Keratinocyte (primary cell): ENCODE measurements around the gene MACF1.

Experiments
- CTCF ChIP-seq, 3 experiments: IDR thresholded peaks in 1 of 3; conservative IDR thresholded peaks in 1 of 3; optimal IDR thresholded peaks in 1 of 3; 2 replicates in 2 of 3; 3 replicates in 1 of 3; pipeline versions ENCODE3 to v1.5.1; 2011; ENCODE audit warnings: low read length in 3 of 3, mild to moderate bottlenecking in 3 of 3, moderate library complexity in 2 of 3, control low read depth in 1 of 3, inconsistent platforms in 1 of 3; ENCODE audit not compliant: insufficient read depth in 2 of 3; ENCODE audit errors: extremely low read depth in 1 of 3
- EZH2 ChIP-seq: IDR thresholded peaks from one replicate; pipeline ENCODE4 v1.6.1; 2012; ENCODE audit warnings: inconsistent platforms, mild to moderate bottlenecking, low read length, moderate library complexity

GRCh38 chr1:39525366-39526165 is 321.1 kb downstream of the MACF1 start:
- TF ChIP-seq CTCF (optimal IDR thresholded peaks at IDR 0.05 in 1 of 3, IDR thresholded peaks at IDR 0.05 in 1 of 3, conservative IDR thresholded peaks at IDR 0.05 in 1 of 3; ENCODE audit: extremely low read depth in 1 of 3, insufficient read depth in 2 of 3, low read length in 3 of 3) (no peak), EZH2 (no peak)
